Activated CD4-positive, alpha-beta T cell treated with anti-CD3 and anti-CD28 coated beads, Interleukin-2, amount 50 U/mL, for 4 hours (primary cell): ENCODE data around the gene TIMM23.
"Not testable (repeated sequence)": the region's sequence is repeated elsewhere in the genome, so short reads cannot be mapped to it uniquely, and the experiment has no call there.

Experiments
- DNase-seq, 2 experiments: peaks; one replicate each; pipeline ENCODE4 v3.0.0-alpha.2; 2020

Gene TIMM23, protein sequence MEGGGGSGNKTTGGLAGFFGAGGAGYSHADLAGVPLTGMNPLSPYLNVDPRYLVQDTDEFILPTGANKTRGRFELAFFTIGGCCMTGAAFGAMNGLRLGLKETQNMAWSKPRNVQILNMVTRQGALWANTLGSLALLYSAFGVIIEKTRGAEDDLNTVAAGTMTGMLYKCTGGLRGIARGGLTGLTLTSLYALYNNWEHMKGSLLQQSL

DNA sequence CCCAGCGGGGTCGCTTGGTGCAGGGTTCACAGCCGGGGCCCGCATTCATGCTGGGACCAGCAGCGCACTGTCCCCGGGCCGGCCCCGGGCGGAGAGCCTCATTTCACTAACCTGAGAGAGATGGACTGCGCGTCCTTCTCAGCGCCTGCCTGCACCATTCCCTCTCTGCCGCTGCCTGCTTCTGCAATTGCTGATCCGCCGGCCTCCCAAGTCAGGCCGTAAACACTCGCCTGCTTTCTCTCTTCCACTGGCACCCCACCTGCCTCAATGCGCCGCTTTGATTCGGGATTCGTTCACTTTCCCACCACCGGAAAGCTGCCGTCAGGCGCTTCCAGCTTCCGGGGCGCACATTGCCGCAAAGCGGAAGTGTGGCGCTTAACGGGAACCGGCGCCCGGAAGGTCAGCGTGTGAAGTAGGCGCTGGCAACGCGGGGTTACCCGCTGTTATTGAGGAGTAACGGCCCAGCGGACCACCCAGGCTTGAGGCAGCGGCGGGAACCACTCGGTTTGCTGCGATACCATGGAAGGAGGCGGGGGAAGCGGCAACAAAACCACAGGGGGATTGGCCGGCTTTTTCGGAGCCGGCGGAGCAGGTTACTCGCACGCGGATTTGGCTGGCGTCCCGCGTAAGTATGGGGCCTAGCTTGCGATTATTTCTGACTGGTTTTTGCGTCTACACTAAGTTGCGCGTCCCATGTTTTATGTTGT is at the start of gene TIMM23:
Gene TIMM23 (plus strand): TSS at position 384 of the 707 bp plus-strand sequence. CDS start 136 bp downstream, at position 520.
- peak; percentile 74 to 79 for DNase-seq

DNA sequence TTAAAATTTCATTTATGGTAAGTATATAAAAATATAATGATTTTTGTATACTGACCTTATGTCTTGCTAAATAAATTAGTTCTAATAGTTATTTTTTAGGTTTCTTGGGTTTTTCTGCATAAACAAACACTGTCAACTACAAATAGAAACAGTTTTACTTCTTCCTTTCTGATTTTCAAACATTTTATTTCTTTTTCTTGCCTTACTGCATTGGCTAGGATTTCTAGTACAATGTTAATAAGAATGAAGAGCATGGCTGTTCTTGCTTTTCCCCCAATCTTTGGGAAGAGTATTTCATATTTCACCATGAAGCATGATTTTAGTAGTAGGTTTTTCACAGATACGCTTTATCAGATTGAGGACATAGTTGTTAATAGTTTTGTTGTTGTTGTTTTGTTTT is 45.5 kb upstream of the TIMM23 start:
- not testable (repeated sequence) for DNase-seq

DNA sequence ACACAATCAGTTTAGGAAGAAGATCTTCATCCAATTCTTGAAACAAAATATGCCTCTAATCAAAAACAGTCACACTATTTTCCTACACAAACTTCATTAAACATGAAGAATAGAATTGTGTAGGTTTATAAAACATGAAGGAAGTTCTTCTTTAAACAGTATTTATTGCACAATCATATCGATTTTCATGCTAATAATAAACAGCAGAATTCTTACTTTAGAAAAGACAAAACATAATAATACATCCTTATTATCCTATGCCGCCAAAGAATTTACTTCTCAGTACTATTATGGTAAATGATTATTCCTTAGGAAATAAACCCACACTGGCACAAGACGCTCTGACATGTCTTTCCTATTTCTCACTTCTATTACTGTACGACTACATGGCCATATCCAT is 41.0 kb upstream of the TIMM23 start:
- not testable (repeated sequence) for DNase-seq

DNA sequence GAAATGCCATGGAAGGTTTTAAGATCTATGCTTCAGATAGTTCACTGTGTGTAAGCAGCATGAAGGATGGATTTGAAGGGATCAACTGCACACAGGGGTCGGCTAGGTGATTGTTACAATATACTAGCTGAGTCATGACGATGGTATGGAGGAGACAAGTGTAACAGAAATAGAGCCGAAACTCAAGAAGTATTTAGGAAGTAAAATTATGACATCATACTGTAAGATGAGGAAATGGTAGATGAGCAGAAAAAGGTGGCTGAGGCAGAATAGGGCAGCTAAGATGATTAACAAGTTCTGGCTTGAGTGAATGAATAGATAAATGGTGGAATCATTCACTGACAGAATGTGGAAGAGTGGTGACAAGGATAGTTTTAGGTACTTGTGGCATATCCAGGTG is 37.5 kb upstream of the TIMM23 start:
- not testable (repeated sequence) for DNase-seq

DNA sequence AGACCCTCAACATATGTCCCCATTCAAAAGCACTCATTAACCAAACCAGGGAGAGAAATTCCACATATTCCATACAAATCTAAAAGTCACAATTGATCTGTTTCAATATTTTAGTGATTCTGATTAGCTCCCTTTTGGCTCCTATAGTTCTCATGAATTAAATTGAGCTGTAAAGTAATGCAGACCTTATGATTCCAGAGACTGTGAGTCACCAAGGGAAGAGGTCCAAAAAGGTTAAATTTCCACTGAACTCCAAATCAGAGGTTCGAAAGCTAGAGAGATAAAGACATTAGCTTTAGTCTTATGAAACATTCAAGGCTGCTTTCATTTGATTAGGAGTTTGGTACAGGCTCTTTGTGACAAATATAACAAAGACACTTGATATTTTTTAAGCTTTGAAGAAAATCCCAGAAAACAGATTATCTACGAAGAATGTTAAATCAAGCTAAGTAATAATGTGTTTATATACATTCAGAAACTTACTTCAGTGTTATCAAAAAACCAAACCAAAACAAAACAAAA is 33.1 kb upstream of the TIMM23 start:
- not testable (repeated sequence) for DNase-seq

DNA sequence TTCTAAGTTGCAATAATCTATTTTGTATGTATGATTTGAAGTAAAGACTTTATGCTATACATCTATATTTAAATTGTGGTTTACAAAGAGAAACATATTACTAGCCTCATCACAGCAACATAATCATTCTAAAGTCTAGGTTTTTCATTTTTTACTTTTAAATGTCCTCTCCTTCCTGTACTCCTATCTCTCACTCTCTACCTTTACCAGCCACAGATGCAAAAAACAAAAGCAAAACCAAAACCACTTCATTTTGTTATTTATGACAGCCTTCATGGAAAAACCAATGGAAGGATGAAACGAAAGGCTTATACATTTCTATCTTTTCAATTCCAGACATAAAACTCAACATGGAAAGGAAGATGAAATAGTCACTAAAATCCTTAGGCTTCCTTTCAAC is 31.1 kb upstream of the TIMM23 start:
- DNase-seq: not testable (repeated sequence)

DNA sequence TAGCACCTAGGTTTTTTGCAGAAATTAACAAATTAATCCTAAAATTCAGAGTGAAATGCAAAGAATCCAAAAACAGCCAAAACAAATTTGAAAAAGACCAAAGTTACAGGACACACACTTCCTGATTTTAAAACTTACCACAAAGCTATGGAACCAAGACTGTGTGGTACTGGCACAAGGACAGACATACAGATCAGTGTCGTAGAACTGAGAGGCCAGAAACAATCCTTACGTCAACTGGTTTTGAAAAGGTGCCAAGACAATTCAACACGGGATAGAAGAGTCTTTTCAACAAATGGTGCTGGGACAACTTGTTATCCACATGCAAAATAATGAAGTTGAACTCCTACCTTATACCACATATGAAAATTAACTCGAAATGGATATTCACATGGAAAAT is 26.8 kb upstream of the TIMM23 start:
- not testable (repeated sequence) for DNase-seq

DNA sequence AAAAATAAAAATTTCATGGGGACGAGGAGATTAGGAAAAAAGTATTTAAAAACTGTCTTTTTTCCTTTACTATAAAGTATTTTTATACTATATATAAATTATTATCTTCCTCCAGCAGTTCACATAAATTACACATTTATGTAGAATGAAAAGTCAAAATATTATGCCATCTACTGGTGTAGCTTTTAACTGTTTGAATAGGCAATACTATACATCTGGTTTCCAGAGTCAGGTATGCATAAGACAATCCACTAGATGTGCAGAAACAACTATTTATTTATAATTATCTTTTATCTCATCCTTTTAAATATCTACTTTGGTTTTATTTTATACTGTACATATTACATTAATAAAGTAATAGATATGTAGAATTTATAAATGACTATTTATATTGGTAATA is 24.9 kb upstream of the TIMM23 start:
- not testable (repeated sequence) for DNase-seq

DNA sequence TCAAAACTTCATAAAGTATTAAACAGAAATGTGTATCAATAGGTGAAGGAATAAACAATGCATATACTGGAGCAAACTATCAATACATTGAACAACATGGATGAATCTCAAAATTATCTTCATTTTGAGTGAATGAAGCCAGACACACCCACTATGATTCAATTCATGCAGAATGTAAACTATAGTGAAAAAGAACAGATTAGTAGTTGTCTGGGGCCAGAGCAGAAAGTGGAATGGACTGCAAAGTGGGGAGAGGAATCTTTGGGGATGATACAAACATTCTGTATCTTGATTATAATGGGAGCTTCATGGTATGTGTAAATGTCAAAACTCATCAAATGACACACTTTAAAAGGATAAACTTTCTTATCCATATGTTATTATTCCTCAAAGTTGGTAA is 23.5 kb upstream of the TIMM23 start:
- DNase-seq: not testable (repeated sequence)

DNA sequence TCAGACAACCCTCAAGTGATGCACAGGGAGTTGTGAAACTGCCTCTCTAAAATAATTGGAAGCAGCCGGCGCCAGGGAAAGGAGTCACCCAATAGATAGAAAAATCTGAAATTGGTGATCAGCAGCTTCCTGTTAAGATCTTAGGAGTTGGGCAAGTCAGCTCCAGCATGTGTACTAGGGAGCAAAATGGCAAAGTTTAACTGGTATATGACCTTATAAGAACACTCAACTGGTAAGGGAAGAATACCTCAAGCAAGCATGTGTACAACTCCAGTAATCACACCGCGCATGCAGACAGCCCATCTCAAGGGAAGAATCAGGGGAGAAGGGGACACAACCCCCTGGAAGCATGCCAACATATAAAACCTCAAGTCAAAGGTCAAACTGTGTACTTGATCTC is 17.9 kb upstream of the TIMM23 start:
- not testable (repeated sequence) for DNase-seq

DNA sequence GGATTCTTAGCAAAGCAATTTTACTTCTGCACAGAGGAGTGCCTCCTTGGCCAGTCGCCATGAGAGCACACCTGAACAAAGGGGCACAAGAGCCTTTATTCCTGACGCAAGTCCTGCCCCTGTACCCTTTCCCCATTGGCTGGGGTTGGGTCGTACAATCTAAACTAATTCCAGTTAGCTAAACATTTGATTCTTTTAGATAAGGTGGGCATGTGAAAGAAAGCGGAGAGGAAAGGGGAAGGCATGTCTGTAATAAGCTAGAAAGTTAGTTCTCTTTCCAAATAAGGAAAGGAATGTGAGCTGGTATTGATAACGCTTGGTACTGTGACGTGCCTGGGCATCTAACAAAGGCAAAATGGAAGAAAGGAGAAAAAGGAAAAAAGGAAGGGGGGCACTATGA is 15.7 kb upstream of the TIMM23 start:
- DNase-seq: not testable (repeated sequence)

DNA sequence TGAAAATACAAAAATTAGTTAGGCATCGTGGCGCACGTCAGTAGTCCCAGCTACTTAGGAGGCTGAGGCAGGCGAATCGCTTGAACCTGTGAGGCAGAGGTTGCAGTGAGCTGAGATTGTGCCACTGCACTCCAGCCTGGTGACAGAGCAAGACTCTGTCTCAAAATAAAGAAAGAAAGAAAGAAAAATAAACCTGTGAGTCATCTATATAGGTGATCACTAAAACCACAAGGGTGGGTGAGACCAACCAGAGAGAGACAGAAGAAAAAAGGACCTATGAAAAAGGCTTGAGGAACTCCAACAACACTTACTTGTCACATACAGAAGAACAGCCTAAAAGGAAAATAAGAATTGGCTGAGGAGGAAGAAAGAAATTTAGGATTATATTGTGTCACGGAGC is 14.4 kb upstream of the TIMM23 start:
- not testable (repeated sequence) for DNase-seq

DNA sequence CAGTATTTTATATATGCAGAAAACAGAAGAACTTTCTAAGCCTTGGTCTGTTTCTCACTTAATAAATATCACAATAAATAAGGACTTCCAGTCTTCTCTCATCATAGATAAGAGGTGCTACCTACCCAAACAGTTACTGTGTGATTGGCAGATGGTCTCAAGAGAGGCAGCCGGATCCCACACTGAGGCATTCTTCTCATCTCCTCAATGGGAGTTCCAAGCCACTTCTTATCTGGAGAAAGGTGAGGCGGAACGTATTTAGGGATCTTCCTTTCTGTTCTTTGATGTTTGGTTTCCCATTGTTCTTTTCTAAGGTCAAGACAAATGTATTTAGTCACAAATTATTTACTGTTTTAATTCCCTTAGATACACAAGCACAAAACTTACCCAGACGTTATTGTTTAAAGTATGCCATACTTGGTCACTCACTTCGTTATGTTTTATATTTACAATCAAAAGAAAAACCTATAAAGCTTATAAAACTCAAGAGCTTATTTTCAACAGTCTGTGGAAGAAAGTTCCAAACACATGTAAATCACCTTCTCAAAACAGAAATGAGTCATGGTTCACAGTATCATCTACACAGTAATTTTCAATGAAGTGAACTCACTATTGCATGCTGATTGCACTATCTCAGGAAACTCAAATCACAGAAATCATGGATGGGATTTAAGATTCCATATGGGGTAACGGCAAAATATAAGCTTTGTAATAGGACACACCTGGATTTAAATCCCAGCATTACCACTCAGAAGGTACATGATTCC is 9.4 kb upstream of the TIMM23 start:
- not testable (repeated sequence) for DNase-seq

DNA sequence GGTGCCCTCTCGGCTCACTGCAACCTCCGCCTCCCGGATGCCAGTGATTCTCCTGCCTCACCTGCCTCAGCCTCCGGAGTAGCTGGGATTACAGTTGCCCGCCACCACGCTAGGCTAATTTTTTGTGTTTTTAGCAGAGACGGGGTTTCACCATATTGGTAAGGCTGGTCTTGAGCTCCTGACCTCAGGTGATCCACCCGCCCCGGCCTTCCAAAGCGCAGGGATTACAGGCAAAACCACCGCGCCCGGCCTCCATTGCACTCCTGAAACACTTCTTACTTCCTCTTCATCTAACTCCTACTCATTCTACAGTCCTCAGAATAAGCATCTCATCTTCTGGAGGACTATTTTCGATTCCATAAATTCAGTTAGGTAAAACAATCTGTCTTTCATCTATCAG is 1.3 kb upstream of the TIMM23 start:
- not testable (repeated sequence) for DNase-seq

DNA sequence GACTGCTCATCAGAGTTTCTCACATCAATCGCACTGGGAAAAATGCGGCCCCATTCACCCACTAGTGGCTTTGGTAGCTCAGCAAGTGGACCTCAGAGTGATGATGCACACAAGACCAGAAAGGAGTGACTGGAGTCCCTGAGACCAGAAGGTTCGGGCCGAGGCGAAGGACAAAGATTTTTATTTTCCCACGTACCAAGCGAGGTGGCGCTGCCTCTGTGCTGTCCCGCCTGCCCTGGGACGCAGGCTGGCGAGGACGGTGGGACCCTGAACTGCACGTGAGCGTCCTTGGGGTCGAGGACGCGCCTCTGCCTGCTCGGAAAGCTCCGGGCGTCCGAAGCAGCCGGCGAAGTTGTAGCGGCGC is 565 bp upstream of the TIMM23 start:
- not testable (repeated sequence) for DNase-seq

DNA sequence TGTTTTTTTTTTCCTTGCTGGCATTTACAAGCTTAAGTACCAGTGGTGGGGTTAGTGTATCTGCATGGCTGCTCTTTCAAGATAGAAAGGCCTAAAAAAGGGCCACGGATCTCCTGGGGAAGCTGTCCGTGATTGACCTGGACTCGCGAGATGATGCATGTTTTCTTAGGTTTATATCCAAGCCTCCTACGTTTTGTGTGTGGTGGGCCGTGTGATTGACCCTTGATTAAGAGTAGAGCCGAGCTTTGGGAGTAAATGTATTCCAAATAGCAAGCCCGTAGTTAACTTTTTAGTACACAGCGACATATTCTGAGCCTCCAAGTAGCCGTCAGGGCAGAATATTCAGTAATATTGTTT is 502 bp downstream of the TIMM23 start:
- not testable (repeated sequence) for DNase-seq

DNA sequence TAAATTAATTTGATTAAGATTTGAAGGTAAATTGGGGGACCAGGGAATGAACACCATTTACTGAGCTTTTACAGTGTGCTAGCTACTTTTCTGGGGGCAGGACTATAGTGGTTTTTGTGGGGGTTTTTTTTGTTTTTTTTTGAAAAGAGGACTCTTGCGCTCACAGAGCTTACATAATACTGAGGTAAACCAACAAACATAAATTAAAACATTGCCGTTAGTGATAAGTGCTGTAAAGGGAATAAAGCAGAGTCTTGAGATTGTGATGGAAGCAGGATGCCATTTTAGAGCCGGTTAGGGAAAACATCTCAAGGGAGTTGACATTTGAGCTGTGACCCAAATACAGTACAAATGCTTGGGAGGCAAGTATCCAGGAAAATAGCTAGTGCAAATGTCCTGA is 1.8 kb downstream of the TIMM23 start:
- DNase-seq: not testable (repeated sequence)

DNA sequence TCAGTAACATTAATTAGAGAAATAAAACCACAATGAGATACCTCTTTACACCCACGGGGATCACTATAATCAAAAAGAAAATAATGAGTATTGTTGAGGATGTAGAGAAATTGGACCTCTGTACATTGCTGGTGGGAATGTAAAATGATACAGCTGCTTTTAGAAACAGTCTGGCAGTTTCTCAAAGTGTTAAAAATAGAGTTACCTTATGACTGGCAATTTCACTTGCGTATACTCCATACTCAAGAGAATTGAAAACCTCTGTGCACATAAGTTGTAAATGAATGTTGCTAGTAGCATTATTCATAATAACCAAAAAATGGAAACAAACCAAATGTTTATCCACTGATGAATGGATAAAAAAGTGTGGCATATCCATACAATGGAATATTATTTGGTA is 6.3 kb downstream of the TIMM23 start:
- not testable (repeated sequence) for DNase-seq

DNA sequence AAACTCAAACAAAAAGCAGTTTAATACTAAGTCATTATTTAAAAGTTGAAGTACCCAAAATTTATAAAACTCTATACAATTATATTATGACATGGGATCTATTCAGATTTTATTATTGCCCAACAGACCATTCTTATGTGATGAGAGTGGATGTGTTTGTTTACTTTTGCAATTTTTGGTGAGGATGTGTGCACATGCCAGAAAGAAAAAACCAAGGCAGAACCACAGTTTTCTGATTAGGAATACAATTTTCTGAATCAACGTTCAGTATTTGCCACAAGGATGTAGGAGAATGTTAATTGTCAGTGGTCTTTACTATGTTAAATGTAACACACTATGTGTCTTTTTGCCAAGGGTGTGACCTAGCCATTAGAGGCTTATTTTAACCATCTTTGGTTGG is 9.1 kb downstream of the TIMM23 start:
- DNase-seq: not testable (repeated sequence)

DNA sequence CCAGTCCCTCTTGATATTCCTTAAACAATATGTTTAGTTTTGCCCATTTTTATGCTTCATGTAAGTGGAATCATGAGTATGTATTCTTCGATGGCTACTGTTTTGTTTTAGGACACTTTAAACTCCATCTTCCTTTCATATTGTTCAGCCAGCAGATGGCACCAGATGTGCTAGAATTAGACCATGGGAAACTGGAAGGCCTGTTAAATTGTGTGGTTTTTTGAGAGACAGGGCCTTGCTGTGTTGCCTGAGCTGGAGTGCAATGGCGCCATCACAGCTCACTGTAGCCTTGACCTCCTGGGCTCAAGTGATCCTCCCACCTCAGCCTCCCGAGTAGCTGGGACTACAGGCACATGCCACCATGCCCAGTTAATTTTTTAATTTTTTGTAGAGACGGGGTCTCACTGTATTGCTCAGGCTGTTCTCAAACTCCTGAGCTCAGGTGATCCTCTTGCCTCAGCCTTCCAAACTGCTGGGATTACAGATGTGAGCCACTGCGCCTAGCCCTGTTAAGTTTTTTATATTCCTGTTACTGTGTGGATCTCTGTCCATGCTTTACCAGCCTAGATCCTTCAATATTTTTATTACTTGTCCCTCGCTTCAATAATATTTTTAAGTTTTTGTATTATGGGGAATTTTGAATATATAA is 11.4 kb downstream of the TIMM23 start:
- peak; percentile 18 to 19 for DNase-seq

DNA sequence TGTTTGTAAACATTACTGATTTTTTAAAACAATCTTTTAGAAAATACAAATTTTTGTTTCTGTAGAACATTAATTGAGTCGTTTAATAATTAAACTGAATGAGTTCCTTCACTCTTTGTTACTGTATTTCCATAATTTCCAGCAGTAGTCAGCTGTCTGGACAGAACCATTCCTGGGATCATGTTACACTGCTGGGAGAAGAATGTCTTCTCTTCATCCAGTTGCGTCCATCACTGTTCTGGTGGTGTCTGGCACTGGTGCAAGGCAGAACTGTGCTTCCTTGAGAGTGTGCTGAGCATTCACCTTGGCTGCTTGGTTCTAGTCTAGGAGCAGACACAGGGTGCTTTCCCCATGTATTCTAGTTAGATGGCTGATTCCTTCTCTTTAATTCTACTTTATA is 12.2 kb downstream of the TIMM23 start:
- not testable (repeated sequence) for DNase-seq

DNA sequence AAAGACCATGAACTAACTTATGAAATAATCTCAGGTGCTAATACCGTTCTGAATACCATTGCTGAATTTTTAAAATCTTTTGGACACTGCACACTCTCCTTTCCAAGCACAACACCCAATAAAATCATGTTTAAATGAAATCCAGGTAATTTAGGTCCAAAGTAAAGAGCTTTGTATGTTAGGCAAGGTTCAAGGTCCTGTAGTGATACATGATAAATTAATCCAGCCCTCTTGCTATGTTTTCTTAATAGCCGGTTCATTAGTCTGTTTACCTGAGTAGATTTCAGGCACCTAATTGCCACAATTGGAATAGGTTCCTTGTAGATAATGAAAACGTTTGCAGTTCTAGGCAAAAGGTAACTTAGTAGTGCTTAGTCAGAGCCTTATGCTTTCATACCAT is 13.3 kb downstream of the TIMM23 start:
- DNase-seq: not testable (repeated sequence)

DNA sequence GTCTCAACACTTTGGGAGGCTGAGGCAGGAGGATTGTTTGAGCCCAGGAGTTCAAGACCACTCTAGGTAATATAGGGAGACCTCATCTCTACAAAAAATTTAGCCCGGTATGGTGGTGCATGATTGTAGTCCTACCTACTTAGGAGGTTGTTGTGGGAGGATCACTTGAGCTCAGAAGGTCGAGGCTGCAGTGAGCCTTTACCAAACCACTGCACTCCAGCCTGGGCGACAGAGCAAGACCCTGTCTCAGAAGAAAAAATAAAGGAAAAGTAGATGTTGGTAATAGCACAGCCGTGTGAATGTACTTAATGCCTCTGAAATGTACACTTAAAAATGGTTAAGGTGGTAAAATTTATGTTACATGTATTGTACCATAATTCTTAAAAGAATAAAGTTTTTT is 25.3 kb downstream of the TIMM23 start:
- no peak for DNase-seq
